GM18526 (cell line): ENCODE measurements around the gene HJURP.

Source experiments
- POLR2A ChIP-seq: IDR thresholded peaks from 3 replicates; pipeline ENCODE4 v1.6.1; 2011; ENCODE audit not compliant: insufficient read length; ENCODE audit errors: extremely low read depth

The HJURP gene

GRCh38 chr2:233811087-233811486, 43.2 kb downstream of the HJURP start:
- TF ChIP-seq POLR2A = no peak

DNA sequence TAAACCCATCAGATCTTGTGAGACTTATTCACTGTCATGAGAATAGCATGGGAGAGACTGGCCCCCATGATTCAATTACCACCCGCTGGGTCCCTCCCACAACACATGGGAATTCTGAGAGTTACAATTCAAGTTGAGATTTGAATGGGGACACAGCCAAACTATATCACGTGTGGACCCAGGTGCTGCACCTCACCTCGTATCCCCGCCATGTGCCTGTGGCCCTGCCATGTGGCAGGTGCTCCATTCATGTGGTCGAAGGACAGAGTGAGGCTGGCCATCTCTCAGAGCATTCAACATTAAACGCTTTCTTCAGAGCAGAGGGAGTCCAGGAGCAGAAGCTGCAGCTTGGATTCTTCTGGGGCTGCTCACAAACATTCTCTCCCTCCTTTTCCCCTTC, 44.0 kb downstream of the HJURP start:
- TF ChIP-seq POLR2A = no peak

- TF ChIP-seq POLR2A = no peak
Measured at GRCh38 chr2:233807966-233808935, 46.1 kb downstream of the HJURP start.

GRCh38 chr2:233807215-233807865, 47.0 kb downstream of the HJURP start:
- no peak for TF ChIP-seq POLR2A

DNA sequence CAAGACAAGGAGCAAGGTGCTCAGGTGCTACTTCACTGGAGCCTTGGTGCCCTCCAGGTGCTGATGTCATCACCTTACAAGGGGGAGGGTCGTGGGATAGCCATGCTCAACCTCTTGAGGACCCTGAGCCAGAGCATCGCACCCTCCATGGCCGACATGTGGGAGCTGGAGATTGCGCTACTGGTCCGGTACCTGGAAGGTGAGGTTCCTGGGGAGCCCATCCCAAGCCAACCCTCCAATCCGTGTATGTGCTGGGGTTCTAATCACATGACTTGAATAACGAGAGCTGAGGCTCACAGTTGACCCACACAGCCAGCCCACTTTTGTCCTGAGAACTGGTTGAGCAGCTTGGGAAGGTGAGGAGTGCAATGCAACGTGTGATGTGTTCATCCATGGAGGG, 50.3 kb downstream of the HJURP start:
- TF ChIP-seq POLR2A = no peak

GRCh38 chr2:233803292-233803911, 50.9 kb downstream of the HJURP start:
- TF ChIP-seq POLR2A = no peak

DNA sequence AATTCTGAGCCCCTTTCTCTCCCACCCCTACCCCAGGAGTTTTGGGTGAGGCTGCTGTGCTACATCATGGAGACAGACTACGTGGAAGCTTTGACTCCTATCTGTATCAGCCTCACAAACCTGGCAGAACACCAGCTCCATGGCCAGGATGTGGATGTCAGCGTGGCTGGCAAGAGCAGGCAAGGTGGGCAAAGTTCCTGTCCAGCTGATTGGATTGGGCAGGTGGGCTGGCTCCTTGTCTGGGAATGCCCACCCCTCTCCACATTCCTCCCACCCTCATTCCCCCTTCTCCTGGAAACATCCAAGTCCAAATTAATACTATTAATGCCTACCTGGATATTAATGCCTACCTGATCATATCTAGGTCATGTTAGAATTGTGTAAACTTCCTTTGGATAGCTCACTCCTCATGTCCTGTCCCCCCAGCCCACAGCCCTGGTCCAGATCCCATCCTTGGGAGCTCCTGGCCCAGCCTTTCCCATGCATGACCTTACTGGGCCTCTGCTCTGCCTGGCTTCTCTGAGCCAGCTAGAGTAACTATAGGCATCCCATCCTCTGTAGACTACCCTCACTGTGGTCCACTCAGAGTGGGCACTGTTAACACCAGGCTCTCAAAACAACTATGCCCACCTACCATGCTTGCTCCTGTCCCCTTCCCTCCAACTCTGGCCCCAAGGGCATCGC, 52.1 kb downstream of the HJURP start:
- no peak for TF ChIP-seq POLR2A

DNA sequence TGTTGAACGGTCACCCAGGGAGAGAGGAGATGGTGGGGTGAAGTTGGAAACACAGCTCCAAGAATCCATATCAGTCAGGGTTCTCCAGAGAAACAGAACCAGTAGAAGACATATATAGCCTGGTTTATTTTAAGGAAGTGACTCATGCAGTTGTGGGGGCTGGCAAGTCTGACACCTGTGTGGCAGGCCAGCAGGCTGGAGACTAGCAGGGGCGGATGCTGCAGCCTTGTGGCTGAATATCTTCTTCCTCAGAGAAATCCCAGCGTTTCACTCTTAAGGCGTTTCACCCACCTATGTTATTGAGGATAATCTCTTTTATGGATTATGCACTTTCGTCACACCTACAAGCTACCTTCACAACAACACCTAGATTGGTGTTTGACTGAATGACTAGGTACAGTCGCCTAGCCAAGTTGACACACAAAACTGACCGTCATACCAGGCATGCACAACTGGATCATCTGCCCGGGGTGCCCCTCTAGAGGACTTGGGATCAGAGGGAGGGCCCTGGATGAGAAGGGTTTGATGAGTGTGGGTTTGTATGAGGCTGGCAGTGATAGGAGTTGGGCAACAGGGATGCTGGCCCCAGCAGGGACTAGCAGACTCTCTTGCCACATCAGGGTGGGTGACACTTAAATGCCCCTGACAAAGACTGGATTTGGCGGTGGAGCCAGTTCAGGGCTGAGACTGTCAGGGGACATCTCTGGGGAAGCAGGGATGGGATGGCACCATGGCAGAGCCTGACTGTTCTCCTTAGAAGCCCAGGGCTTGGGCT, 52.8 kb downstream of the HJURP start:
- TF ChIP-seq POLR2A = no peak

DNA sequence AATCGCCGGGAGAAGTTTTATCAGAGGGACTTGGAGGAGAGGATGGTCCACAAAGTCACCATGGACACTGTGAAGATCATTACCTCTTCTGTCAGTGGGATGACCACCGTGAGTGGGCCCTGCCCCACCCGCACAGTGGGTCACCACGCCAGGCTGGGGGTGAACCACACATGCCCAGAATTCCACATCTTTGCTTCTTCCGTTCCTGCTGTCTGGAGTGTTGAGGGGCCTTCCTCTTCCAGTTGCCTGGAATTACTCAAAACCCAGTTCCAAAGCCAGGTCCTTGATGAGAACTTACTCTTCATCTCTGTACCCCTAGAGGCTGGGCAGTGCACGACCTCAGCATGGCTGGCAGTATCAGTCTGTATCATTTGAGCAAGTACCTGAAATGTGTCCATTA, 54.1 kb downstream of the HJURP start:
- TF ChIP-seq POLR2A = no peak

DNA sequence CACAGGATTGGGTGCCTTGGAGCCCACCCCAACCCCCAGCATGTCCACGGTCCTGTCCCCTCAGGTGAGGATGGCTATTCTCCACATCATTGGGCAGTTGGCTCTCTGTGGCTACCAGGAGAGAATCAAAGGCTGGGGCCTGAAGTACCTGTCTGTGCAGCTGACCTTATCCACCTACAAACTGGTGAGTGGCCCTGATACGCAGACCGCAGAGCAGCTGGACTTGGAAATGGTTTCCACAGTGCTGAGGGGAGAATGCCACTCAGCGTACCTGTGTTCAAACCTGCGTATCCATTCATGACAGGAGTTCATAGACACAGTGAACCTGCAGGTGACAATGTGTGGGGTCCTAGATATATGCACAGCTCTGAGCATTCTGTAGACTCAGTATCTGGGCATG, 54.6 kb downstream of the HJURP start:
- TF ChIP-seq POLR2A = no peak

DNA sequence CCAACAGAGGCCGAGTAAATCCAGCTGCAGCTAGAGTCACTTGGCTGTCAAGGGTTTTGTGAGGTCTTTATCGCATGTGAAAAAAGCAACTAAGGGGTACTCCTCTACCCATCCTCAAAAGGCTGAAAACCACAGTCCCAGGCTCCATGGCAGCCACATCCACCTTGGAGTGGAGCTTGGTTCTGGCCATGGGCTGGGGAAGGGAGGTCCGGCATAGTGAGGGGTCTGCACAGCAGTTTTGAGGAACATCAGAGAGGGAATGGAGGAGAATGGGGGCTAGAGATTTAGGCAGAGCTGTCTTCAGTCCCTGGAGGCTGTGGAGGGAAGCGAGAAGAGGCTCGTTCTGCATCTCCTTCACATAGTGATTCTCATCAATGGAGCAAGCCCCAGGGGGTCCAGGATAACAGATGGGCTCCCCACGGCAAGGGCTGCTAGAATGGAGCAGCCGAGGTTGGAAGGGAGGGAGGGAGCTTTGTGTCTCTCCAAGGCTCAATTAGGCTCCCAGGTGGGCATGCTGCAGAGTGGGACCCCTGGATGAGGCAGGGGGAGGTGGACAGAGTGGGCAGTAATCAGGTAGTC, 55.2 kb downstream of the HJURP start:
- TF ChIP-seq POLR2A = no peak

DNA sequence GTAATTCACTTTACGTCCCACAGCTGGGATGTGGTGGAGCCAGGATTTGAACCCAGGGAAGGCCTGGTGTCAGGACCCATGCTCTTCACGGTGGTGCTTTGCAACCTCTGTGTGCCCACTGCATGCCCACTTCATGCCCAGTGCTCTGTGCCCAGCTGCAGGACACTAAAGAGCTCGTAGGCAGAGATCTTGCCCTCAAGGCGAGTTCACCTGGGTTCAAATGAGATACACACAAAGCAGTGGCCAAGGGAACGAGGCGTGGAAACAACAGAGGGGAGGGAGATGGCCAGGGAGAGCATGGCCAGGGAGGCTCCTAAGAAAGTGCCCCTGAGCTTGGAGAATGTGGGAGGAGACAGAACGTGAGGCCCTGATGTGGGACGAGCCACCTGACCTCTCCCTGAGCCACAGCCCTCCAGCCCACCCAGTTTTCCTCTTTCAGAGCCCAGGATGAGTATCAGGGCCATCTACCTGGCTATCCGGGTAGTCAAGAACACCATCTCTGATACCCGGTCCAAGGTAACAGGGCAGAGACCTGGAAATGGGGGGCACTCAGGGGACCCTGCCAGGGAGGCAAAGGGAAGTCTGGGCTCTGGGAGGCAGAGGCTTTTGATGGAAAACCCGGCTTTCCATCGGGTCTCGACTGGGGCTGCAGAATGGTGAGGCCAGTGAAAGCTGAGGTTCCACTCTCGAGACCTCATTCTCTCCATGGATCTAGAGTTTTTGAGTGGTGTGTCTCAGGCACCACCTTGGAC, 55.8 kb downstream of the HJURP start:
- no peak for TF ChIP-seq POLR2A

GRCh38 chr2:233796254-233796653, 58.1 kb downstream of the HJURP start:
- no peak for TF ChIP-seq POLR2A
